NCI-H2107 treated with DMSO at 0.1 percent for 48 hours (cell line): ENCODE measurements around the gene GNAO1.
"Not testable (repeated sequence)": the region's sequence is repeated elsewhere in the genome, so short reads cannot be mapped to it uniquely, and the experiment has no call there.

Experiments used
- DNase-seq: peaks from one replicate; lab custom pipeline; 2025; ENCODE audit not compliant: unreplicated experiment; lab: John Stamatoyannopoulos, UW

The GNAO1 gene

GRCh38 chr16:56357765-56358322, 166.6 kb downstream of the GNAO1 start:
- DNase-seq = no peak

- DNase-seq = no peak
Observed at GRCh38 chr16:56360117-56361008, 169.1 kb downstream of the GNAO1 start.

GRCh38 chr16:56362057-56362655, 170.9 kb downstream of the GNAO1 start:
- DNase-seq = no peak

- no peak for DNase-seq
Observed at GRCh38 chr16:56362706-56363105, 171.4 kb downstream of the GNAO1 start.

GRCh38 chr16:56363181-56363716, 172.0 kb downstream of the GNAO1 start:
- DNase-seq = no peak

- no peak for DNase-seq
Observed at GRCh38 chr16:56363781-56364565, 172.7 kb downstream of the GNAO1 start.

GRCh38 chr16:56364865-56365264, 173.6 kb downstream of the GNAO1 start:
- no peak for DNase-seq

GRCh38 chr16:56365552-56365951, 174.3 kb downstream of the GNAO1 start:
- no peak for DNase-seq

- DNase-seq = no peak
Observed at GRCh38 chr16:56366945-56367344, 175.7 kb downstream of the GNAO1 start.

- no peak for DNase-seq
Observed at GRCh38 chr16:56367764-56368163, 176.5 kb downstream of the GNAO1 start.

GRCh38 chr16:56368545-56368944, 177.3 kb downstream of the GNAO1 start:
- no peak for DNase-seq

GRCh38 chr16:56369202-56369601, 177.9 kb downstream of the GNAO1 start:
- DNase-seq = no peak

- DNase-seq = no peak
Observed at GRCh38 chr16:56370185-56370874, 179.0 kb downstream of the GNAO1 start.

- DNase-seq = no peak
Observed at GRCh38 chr16:56370875-56371659, 179.8 kb downstream of the GNAO1 start.

- DNase-seq = no peak
Observed at GRCh38 chr16:56371660-56371937, 180.3 kb downstream of the GNAO1 start.

- DNase-seq = no peak
Observed at GRCh38 chr16:56372013-56372634, 180.8 kb downstream of the GNAO1 start.

- peak; percentile 9 for DNase-seq
Observed at GRCh38 chr16:56373003-56373402, 181.7 kb downstream of the GNAO1 start.

- not testable (repeated sequence) for DNase-seq
Observed at GRCh38 chr16:56375792-56376191, 184.5 kb downstream of the GNAO1 start.

- not testable (repeated sequence) for DNase-seq
Observed at GRCh38 chr16:56379044-56379443, 187.8 kb downstream of the GNAO1 start.
